Muscle layer of colon (tissue), 2 donors: ENCODE data around the gene FAM174C.

Experiments used
- H3K27ac ChIP-seq: one replicate; pipeline ENCODE4 v1.7.0; 2013; ENCODE audit warnings: low read depth, mild to moderate bottlenecking, low read length, moderate library complexity
- H3K27me3 ChIP-seq, 2 donors: one replicate each; pipeline ENCODE4 v1.7.0; 2013; ENCODE audit warnings: low read length in 2 of 2, mild to moderate bottlenecking in 2 of 2; ENCODE audit not compliant: insufficient read depth in 2 of 2, control insufficient read depth in 1 of 2
- H3K36me3 ChIP-seq: one replicate; pipeline ENCODE4 v1.7.0; 2013; ENCODE audit warnings: mild to moderate bottlenecking, low read length; ENCODE audit not compliant: insufficient read depth
- H3K4me1 ChIP-seq: one replicate; pipeline ENCODE4 v1.7.0; 2013; ENCODE audit warnings: mild to moderate bottlenecking, low read length; ENCODE audit not compliant: insufficient read depth
- H3K4me3 ChIP-seq, 2 donors: one replicate each; pipeline ENCODE4 v1.7.0; 2013; ENCODE audit warnings: low read length in 2 of 2, low read depth in 1 of 2, mild to moderate bottlenecking in 1 of 2, moderate library complexity in 1 of 2
- H3K9ac ChIP-seq: one replicate; pipeline ENCODE4 v1.7.0; 2013; ENCODE audit warnings: low read length
- H3K9me3 ChIP-seq: one replicate; pipeline ENCODE4 v1.7.0; 2013; ENCODE audit warnings: mild to moderate bottlenecking, low read length
- donor health status: abdominal sarcoma.
- donor health status: Adenocarcinoma of cecum.

FAM174C gene

GRCh38 chr19:1275260-1275975 is at the start of gene FAM174C:
Gene FAM174C, plus strand, starts transcription at chr19:1275530. Its CDS starts 20 bp downstream, at chr19:1275550.
- Histone ChIP-seq H3K27me3 (no peaks in the 10 kb centered on the region), H3K9ac (peak within 1 kb of the TSS; percentile 57), H3K9me3 (no peaks in the 10 kb centered on the region), H3K4me3 (peak within 1 kb of the TSS; percentile 59 to 68), H3K36me3 (peaks cover 54% of the 10 kb centered on the region), H3K4me1 (peaks cover 54% of the 10 kb centered on the region), H3K27ac (peak within 1 kb of the TSS; percentile 96)

- Histone ChIP-seq H3K9me3 (no peaks in the 10 kb centered on the region), H3K4me1 (peaks cover 7% of the 10 kb centered on the region), H3K9ac (no peak overlapping the region), H3K4me3 (no peak overlapping the region), H3K36me3 (peaks cover 18% of the 10 kb centered on the region), H3K27ac (no peak overlapping the region), H3K27me3 (no peaks in the 10 kb centered on the region)
Measured at GRCh38 chr19:1226227-1226518, 49.2 kb upstream of the FAM174C start.

GRCh38 chr19:1226522-1227303 is 48.6 kb upstream of the FAM174C start:
- H3K27ac ChIP-seq, result no peak overlapping the region
- peaks cover 7% of the 10 kb centered on the region for H3K4me1 ChIP-seq
- H3K9ac ChIP-seq, result no peak overlapping the region
- H3K9me3 ChIP-seq, result no peaks in the 10 kb centered on the region
- H3K4me3 ChIP-seq, result no peak overlapping the region
- peaks cover 13% of the 10 kb centered on the region for H3K36me3 ChIP-seq
- H3K27me3 ChIP-seq, result no peaks in the 10 kb centered on the region

GRCh38 chr19:1227304-1228054 is 47.9 kb upstream of the FAM174C start:
- Histone ChIP-seq H3K27me3 (no peaks in the 10 kb centered on the region), H3K27ac (no peak overlapping the region), H3K36me3 (peaks cover 10% of the 10 kb centered on the region), H3K4me3 (no peak overlapping the region), H3K9me3 (no peaks in the 10 kb centered on the region), H3K4me1 (peaks cover 13% of the 10 kb centered on the region), H3K9ac (no peak overlapping the region)

GRCh38 chr19:1228161-1228957 is 47.0 kb upstream of the FAM174C start:
- Histone ChIP-seq H3K9me3 (no peaks in the 10 kb centered on the region), H3K27ac (no peak overlapping the region), H3K36me3 (peaks cover 2% of the 10 kb centered on the region), H3K4me1 (peaks cover 13% of the 10 kb centered on the region), H3K27me3 (no peaks in the 10 kb centered on the region), H3K4me3 (no peak overlapping the region), H3K9ac (no peak overlapping the region)

- no peak overlapping the region for H3K27ac ChIP-seq
- H3K36me3 ChIP-seq, result no peaks in the 10 kb centered on the region
- H3K4me1 ChIP-seq, result peaks cover 13% of the 10 kb centered on the region
- H3K9me3 ChIP-seq, result no peaks in the 10 kb centered on the region
- H3K9ac ChIP-seq, result no peak overlapping the region
- H3K27me3 ChIP-seq, result no peaks in the 10 kb centered on the region
- no peak overlapping the region for H3K4me3 ChIP-seq
Measured at GRCh38 chr19:1229056-1229923, 46.0 kb upstream of the FAM174C start.

GRCh38 chr19:1229924-1230782 is 45.2 kb upstream of the FAM174C start:
- H3K9me3 ChIP-seq, result no peaks in the 10 kb centered on the region
- H3K4me1 ChIP-seq, result peaks cover 13% of the 10 kb centered on the region
- no peaks in the 10 kb centered on the region for H3K27me3 ChIP-seq
- H3K4me3 ChIP-seq, result no peak overlapping the region
- no peaks in the 10 kb centered on the region for H3K36me3 ChIP-seq
- no peak overlapping the region for H3K27ac ChIP-seq
- no peak overlapping the region for H3K9ac ChIP-seq

GRCh38 chr19:1230783-1231489 is 44.4 kb upstream of the FAM174C start:
- H3K4me1 ChIP-seq, result peaks cover 13% of the 10 kb centered on the region
- no peaks in the 10 kb centered on the region for H3K36me3 ChIP-seq
- no peaks in the 10 kb centered on the region for H3K9me3 ChIP-seq
- no peak overlapping the region for H3K4me3 ChIP-seq
- H3K9ac ChIP-seq, result no peak overlapping the region
- peaks cover 0 to 1% of the 10 kb centered on the region in 2 donors for H3K27me3 ChIP-seq
- H3K27ac ChIP-seq, result no peak overlapping the region

GRCh38 chr19:1231729-1232637 is 43.3 kb upstream of the FAM174C start:
- Histone ChIP-seq H3K36me3 (no peaks in the 10 kb centered on the region), H3K27ac (no peak overlapping the region), H3K9ac (no peak overlapping the region), H3K9me3 (no peaks in the 10 kb centered on the region), H3K27me3 (peaks cover 0 to 8% of the 10 kb centered on the region in 2 donors), H3K4me3 (no peak overlapping the region), H3K4me1 (peaks cover 13% of the 10 kb centered on the region)
